ENCODE data around the gene PDPK1.

Gene PDPK1

DNA sequence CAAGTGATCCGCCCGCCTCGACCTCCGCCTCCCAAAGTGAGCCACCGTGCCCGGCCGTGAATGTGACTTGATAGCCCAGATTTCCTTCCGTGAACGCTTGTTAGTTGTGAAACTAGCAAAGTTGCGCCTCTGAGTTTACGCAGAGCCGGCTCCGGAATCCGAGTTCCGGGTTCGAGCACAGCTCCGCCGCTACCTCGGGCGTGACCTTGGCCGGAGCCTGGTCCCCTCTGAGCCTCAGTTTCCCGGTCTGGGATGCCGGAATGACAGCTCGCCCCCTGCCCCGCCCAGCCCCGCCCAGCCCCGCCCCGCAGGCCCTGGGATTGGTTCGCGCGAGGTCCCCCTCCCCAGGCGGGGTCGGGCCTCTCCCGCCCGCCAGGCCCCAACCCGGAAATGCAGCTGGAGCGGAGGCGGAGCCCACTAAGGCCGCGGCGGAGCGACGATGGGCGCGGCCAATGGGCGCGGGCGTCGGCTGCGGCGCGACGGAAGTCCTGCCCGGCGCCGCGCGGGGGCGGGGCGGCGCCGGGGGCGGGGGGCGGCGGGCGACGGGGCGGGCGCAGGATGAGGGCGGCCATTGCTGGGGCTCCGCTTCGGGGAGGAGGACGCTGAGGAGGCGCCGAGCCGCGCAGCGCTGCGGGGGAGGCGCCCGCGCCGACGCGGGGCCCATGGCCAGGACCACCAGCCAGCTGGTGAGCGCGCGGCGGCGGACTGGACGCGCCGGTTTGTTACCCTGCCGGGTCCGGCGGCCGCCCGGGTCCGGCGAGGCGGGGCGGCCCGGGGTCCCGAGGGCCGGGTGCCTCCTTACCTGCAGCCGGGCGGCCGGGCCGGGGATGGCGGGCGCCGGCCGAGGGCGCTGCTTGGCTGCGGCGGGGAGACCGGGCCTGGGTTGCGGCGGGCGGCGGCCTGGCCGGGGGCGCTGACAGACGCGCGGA is at the start of gene PDPK1:
TSS of gene PDPK1 (plus strand) at position 571 of the 929 bp plus-strand sequence. CDS start at position 663, 92 bp downstream.
- peak; percentile 96 for DNase-seq

DNA sequence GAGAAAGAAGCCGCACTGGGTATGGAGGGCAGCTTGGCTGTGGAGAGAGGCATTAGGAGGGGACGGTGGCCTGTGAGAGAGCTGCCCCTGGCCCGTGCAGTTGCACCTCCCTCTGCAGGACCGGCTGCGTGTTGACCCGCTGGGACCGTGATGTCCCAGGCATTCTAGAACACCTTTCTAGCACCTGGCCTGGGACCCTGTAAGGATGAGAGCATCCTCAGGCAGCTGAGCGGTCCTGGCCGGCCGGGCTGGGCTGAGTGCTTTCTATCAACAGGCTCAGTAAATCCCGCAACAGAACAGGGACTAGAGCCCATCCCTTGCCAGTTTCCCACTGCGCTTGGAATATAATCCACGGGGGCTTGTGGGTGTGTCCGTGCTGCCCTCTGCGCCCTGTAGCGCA is 48.2 kb upstream of the PDPK1 start:
- DNase-seq = no peak

DNA sequence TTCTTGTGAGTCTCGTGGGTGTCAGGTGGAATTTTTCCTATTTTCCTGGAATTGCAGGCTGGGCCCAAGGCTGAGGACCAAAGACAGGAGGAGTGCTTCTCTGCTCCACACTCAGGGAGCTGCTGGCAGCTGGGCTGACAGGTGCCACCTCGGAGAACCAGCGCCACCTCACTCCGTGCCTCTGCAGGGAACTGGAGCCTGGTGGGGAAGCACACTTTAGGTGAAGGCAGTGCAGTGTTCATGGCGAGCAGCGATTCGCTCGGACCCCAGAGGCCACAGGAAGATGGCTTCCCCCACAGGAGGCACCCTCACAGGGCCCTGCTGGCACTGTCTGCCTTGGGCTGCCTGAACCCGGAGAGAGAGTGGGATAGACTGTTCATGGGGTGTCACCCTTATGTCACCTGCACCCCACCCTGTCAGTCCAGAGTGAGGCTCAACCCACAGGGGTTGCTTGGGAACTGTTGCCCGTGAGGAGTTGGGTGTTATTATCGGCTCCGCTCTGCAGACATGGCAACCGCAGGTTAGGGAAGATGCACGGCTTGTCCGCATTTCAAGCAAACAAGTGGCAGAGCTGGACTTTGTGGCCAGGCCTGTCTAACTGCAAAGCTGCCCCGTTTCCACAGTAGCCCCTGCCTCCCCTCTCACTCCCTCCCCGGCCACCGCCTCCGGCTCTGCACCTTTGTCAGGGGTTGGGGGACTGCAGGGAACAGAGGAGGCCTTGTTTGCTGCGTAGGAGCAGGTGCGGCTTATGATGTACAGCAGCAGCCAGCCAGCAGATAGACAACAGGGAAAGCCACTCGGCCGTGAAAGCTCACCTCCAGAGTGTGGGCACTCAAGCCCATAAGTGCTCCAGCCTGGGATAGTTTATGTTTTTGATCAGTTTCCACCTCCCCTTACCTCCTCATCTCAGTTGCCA is 47.4 kb upstream of the PDPK1 start:
- DNase-seq = no peak

DNA sequence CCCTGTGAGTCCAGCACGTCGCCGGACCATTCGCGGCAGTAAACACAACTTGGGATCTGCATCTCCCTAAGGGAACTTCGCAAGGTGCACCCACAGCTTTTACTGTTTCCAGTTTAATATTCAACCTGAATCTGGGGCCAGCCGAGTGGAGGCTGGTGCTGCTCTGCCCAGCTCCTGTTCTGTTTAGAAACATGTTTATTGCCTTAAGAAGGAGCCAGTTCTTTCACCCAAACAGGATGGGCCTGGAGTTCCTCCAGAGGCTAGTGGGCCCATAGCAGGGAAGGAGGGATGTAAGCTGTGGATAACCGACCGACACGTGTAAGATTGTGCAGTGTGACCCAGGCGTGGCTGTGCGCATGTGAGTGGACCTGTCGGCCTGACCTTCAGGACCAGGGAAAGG is 45.5 kb upstream of the PDPK1 start:
- DNase-seq = no peak

DNA sequence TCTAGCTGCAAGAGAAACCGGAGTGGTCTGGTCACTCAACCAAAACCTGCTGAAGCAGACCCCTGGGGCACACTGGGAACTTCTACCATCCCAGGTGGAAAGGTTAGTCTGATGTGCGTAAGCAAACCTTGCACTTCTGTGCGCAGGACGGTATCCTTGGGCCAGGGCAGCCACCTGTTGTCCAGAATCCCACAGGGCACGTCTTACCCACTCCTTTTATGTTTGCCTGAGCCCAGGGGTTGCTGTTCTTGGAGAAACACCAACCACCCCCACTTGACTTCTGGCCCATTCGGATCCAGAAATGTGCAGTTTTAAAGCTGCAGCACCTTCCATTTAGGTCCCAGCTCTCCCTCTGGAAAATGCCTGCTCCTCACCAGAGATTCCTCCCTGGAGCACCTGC is 44.2 kb upstream of the PDPK1 start:
- no peak for DNase-seq

DNA sequence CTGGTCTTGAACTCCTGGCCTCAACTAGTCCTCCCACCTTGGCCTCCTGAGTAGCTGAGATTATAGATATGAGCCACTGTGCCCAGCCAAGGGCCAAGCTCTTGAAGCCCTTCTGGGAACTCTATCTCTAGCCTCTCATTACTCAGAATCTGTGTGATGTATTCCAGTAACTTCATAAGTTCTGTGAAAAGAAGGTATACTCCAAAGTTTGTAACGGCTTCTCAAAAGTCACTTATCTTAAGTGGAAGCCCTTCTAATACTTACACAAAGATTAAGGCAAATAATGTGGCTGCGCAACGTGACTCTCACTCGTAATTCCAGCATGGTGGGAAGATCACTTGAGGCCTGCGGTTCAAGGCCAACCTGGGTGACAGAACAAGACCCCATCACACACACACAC is 43.2 kb upstream of the PDPK1 start:
- DNase-seq = no peak

DNA sequence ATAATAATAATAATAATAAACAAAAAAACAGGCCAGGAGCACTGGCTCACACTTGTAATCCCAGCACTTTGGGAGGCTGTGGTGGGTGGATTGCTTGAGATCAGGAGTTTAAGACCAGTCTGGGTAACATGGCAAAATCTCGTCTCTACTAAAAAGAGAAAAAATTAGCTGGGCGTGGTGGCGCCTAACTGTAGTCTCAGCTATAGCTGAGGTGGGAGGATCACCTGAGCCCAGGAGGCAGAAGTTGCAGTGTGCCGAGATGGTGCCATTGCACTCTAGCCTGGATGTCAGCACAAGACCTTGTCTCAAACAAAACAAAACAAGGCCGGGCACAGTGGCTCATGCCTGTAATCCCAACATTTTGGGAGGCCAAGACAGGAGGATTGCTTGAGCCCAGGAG is 42.8 kb upstream of the PDPK1 start:
- DNase-seq = no peak

DNA sequence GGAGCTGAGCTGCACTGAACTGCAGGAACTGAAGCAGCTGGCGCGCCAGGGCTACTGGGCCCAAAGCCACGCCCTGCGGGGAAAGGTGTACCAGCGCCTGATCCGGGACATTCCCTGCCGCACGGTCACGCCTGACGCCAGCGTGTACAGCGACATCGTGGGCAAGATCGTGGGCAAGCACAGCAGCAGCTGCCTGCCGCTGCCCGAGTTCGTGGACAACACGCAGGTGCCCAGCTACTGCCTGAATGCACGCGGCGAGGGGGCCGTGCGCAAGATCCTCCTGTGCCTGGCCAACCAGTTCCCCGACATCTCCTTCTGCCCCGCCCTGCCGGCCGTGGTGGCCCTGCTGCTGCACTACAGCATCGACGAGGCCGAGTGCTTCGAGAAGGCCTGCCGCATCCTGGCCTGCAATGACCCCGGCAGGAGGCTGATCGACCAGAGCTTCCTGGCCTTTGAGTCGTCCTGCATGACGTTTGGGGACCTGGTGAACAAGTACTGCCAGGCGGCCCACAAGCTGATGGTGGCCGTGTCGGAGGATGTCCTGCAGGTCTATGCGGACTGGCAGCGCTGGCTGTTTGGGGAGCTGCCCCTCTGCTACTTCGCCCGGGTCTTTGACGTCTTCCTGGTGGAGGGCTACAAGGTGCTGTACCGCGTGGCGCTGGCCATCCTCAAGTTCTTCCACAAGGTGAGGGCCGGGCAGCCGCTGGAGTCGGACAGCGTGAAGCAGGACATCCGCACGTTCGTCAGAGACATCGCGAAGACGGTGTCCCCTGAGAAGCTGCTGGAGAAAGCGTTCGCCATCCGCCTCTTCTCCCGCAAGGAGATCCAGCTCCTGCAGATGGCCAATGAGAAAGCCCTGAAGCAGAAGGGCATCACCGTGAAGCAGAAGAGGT is 41.4 kb upstream of the PDPK1 start:
- DNase-seq = no peak

DNA sequence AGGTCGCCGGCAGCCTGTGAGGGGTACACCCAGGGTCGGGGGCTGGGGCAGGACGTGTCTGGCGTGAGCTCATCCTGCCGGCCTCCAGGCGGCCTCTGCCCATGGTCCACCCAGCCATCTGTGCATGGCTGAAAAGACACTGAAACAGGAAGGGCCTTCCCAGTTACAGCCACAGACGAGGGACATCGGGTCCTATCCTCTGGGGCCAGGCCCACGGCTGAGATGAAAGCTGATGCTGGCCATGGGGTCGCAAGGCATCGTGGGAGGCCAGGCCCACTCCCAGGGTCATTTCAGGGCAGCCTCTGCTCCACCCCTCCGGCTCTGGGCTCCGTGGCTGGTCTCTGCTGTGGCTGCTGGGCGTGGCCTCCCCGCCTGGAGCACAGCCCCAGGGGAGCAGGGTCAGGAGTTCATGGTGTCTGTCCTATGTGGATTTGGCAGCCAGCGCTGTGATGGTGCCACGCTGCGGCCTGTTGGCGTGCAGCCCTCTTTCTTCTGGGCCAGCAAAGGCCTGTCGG is 40.6 kb upstream of the PDPK1 start:
- DNase-seq = no peak

DNA sequence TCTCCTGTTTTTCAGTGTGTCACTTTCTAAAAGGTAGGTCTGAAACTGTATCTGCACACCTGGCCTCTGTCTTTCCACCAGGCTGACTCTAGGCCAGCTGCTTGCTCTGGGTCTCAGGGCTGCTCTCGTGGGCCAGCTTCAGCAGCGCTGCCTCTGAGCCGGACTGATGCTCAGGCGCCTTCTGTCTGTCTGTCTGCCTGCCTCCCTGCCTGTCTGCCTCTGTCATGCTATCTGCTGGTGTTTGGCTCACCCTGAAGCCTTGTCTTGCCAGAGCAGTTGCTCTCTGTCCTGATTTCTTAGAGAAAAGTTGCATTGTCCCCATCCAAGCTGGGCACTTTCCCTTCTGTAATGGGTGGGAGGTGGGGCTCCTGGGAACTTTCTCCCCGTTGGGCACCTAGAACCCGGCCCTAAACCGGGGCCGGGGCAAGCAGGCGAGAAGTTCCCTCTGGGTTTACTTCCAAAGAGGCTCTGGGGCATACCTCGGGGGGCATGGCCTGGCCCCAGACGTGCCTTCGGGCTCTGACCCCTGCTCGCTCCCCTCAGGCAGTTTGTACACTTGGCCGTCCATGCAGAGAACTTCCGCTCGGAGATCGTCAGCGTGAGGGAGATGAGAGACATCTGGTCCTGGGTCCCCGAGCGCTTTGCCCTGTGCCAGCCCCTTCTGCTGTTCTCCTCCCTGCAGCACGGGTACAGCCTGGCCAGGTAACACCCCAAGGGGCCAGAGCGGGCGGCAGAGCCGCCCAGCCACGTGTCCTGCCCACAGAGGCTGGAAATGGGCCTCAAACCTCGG is 39.9 kb upstream of the PDPK1 start:
- no peak for DNase-seq

DNA sequence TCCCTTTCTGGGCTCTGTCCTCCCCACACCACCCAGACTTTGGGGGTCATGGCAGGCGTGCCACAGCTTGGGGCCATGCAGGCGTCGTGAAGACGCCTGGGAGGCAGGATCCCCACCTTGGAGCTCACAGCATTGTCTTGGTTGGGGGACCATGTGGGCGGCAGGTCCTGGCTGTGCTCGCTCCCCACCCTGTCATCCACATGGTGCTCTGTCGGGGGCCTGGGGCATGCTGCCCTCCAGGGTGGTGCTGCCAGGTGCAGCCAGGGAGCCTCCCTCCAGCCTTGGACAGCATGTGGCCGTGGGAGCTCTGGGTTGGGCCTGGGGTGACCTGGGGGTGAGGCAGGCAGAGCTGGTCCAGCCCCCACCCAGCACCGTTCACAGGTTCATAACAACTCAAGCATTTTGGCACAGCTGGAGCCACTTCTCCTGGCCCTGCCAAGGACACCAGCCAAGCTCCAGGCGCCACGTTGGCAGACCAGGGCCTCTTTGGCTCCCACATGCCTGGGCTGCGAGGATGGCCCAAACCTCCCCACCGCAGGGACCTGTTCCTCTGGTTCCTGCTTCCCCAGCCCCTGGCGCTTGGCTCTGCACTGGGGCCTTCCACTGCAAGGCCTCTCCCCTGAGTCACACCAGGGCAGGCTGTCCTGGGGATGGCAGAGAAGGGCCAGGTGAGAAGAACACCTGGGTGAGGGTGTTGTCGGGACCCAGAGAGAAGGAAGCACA is 39.1 kb upstream of the PDPK1 start:
- no peak for DNase-seq

DNA sequence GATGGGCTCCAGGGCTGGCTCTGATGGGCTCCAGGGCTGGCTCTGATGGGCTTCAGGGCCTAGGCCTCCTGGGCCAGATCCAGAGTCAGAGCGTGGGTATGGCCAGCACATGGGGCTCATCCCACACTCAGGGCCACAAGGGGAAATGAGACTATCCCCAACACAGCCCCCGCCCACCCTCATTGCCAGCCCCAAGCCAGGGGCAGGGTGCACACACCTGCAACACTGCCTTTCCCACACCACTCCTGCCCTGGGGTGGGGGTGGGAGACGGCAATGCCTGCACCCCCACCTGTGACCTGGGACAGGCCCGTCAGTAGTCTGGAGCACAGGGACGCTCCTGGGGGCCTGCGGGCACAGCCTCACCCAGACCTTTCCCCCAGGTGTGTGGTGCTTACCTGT is 38.4 kb upstream of the PDPK1 start:
- no peak for DNase-seq

DNA sequence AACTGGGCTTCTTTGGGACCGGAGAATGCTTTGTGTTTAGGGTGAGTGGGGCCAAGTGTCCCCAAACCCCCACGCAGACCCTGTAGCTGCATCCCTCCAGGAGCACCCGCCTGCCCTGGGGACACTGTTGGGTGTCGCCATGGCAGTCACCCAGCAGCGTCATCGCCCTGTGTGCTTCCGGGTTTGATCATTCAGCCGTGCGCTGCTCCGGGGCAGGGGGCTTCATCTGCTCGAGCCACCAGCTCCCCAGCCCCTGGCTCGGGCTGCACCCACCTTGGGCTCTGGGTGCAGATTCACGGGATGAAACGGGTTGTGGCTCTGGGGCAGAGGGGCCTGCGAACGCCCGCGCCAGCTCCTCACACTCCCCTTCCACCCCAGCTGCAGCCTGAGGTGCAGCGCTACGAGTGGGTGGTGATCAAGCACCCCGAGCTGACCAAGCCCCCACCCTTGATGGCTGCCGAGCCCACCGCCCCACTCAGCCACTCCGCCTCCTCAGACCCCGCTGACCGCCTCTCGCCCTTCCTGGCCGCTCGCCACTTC is 37.9 kb upstream of the PDPK1 start:
- DNase-seq = no peak

DNA sequence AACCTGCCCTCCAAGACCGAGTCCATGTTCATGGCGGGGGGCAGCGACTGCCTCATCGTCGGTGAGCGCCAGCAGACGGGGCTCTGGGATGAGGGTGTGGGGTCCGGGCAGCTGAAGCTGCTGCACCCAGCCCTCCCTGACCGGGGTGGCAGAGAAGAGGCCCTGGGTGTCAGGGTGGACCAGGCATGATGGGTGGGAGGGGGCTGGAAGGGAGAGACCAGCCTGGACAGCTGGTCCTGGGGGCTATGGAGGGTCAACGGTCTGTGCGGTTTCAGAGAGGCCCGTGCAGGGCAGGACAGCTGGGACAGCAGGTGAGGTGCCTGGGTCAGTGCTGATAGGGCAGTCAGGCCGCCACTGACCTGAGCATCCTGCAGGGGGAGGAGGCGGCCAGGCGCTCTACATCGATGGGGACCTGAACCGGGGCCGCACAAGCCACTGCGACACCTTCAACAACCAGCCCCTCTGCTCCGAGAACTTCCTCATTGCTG is 37.3 kb upstream of the PDPK1 start:
- no peak for DNase-seq

DNA sequence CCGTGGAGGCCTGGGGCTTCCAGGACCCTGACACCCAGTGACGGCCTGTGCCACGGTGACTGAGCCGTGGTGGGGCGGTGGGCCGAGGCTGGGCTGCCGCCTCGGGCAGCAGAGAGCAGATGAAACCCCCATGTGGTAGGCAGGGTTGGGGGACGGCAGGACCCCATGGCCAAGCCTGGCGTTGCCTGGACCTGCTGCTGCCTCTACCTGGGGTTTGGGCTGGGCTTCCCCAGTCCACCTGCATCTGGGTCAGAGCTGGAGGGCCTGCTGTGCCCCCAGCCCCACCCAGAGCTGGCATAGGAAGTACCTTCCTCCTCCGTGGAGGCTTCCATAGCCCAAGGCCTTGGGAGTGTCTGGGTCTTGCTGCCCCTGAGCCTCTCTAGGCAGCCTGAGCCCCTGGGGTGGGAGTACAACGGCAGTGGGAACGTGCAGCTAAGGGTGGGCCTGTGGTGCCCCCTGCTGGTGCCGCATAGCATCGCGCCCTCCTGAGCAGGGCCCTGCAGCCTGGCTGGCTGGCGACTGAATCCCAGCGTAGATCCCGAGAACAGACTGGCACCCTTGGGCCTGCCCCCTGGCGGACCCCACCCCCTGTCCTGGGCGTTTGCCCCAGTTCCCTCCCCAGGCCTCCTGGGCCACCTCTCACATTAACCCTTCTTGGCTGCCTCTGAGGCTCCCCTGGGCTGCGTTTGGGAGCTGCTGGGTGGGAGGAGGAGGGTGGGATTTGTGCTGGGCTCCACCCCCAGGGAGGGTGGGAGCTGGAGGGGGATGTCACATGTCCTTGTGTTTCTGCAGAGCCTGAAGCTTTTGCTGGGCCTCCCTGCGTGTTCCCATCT is 36.7 kb upstream of the PDPK1 start:
- DNase-seq = peak; percentile 68

DNA sequence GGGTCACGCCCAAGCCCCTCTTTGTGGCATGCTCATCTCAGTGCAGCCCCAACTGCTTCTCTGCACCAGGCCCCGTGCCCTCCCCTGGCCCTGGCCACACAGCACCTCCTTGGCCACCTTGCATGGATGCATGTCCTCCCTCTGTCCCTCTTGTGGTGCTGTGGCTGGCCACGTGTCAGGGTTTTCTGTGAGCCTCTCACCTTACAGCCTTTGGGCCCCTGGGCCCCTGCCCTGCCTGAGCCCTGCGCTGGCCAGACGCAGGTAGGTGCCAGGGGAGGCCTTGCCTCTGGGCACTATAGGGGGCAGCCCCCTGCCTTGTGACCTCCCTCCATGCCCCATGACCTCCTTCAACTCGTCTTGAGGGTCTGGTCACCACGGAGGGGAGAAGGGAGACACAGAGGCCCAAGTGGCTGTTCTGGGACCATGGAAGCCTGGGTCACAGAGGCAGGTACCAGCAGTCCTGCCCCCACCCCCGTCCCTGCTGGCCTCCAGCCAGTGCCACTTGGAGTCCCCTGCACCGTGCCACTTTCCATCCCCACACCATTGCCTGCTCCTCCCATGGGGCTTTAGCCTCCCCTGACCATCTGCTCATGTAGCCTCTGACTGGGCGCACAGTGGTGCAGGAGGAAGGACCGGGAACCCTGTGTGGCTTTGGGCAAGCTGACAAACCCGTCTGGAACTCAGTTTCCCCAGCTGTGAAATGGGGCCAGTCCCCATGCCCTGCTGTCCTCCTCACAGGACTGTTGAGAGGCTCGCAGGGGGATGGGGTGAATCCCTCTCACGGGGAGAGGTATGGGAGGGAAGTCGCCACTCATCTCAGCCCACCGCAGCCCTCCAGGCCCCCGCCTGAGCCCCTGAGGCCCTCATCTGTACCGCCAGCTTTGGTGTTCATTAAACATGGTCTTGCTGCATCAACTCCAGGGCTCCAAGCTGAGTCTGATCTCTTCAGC is 35.6 kb upstream of the PDPK1 start:
- no peak for DNase-seq

DNA sequence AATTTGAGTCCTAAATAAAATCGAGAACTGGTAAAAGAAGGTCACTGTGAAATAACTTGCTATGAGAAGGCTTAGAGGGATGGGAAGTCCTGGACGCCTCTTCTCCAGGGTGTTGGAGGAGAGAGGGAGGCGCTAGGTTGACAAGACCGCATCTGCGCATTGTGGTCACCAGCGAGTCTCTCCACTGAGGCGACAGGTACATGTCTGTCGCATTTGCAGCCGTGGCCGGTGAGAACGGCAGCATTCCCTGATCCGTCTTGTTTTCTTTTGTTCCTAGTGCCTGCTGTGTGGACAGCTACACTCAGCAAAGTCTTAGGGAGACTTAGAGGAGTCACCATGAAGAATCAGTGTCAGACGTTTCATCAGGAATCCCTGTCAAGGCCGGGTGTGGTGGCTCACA is 32.1 kb upstream of the PDPK1 start:
- DNase-seq = no peak

DNA sequence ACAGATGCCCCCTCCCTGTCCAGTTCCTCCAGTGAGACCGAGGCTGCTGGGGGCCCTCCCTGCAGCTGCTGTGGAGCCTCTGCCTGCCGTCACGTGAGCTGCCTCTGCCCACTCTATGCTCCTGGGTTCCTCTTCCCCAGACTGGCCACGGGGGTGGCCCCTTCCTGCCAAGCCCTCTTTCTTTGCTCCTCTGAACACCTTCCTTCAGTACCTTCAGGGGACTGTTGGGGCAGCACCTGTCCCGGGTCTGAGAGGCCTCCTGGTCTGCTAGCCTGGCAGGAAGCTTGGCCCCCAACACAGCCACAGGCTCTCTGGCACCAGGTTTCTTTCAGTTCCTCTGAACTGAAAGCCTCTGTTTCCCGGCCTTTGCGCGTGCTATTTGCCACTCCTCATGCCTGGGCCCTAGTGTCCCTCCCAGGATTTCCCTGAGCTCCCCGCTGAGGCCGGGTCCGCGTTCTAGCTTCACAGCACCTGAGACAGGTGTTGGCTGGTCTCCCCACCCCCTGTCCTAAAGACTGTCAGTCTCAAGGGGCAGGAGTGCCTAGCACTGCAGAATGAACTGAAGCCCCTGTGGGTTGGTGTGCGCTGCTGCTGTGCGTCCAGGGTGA is 30.7 kb upstream of the PDPK1 start:
- DNase-seq = no peak

All from fibroblast of skin of right biceps (primary cell).